GM21529 (cell line): Measurements from ENCODE around the gene MYOD1.
A peak's percentile ranks its signal among the peaks of the same experiment; 100 is the strongest.

Source experiments
- ATAC-seq: cut with Tn5 transposase; IDR thresholded peaks from one replicate; pipeline ENCODE4 v1.9.1; 2021; ENCODE audit not compliant: unreplicated experiment

Gene MYOD1

DNA sequence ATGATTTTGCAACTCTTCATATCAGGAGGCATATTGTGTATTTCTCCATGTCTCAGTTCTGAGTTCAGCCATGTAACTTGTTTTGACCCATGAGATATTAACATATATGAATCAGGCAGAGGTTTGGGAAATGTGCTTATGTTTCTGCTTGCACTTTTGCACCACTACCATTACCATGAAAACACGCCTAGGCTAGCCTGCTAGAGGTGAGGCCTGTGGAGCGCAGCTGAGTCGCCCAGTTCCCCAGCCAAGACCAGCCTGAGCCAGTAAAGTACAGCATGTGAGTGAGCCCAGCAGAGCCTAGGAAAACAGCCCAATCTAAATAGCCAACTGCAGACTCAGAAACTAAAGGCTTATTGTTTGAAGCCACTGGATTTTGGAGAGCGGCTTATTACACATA, 18.4 kb upstream of the MYOD1 start:
- no peak for ATAC-seq

DNA sequence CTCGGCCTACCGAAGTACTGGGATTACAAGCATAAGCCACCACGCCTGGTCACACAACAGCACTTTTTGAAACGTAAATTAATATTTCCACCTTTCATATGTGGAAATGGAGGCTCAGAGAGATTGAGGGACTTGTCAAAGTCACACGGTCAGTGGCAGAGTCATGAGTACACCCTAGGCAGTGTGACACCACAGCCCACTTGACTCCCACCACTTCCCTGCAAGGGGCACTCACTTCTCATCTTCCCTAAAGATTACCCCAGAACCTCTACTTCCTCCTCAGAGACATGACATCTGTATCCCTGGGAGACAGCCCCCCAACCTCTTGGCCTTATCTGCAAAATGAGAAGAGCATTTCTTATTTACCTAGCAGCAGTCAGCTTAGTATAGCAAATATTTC, 16.5 kb upstream of the MYOD1 start:
- ATAC-seq: no peak

DNA sequence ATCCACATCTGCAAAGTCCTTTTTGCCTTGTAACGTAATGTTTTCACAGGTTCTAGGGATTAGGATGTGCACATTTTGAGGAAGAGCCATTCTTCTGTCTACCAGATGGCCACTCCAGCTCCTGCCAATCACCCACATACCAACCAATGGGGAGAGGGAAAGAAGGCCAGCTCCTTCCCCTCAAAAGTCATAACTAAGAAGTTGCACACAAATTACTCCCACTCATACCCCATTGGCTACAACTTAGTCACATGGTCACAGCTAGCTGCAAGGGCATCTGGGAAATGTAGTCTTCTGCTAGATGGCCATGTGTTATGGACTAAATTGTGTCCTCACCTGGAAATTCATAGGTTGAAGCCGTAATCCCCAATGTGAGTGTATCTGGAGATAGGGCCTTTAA, 15.4 kb upstream of the MYOD1 start:
- peak; percentile 71 for ATAC-seq

DNA sequence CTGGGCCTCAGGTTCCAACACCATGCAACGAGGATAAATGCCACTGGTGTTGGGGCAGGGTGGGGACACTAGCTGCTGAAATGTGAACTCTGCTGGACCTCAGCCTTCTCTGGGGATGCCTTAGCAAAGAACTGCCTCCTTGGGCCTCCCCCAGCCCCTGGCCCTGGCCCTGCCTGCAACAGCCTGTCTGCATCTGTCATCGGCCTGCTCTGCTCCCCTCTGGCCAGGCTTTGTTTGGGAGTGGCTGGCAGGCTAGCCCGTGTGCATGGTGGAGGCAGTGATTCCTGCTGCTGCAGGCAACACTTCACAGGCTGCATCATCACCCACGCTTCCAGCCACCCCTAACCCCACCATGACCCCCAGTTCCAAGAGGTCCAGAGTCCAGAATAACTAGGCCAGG, 11.5 kb upstream of the MYOD1 start:
- ATAC-seq: no peak

DNA sequence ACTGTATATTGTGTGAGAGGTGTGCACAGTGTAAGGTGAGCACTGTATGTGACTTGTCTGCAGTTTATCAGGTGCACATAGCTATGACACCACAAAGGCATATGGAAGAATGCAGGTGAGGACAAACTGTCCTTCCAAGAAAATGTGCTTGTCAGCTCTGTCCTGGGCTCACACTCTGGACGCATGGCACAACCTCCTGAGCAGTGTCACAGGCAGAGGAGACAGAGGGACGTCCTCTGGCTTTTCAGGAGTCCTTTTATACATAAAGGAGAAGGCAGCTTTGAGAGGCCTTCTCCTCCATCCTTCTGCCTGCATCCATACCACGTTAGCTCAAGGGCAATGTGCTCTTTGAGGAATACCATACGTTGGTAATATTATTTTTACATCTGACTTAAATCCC, 7.5 kb upstream of the MYOD1 start:
- ATAC-seq: no peak

DNA sequence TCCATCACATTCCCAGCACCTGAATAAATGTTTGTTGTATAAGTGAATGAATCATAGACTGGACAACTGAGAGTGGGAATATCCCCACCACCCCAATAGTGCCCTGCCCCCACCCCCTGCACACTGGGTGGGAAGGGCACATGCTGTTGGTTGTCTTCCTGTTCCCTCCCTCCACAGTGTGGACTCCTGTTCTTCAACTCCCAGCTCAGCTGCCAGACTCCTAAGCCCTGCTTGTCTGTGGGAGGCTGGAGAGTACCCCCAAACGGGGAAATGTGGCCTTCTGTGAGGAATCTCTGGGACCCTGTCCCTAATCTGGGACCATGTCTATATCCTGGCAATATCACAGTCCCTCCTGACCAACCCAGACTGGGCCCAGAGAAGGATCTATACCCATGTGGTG, 5.5 kb upstream of the MYOD1 start:
- ATAC-seq: no peak

DNA sequence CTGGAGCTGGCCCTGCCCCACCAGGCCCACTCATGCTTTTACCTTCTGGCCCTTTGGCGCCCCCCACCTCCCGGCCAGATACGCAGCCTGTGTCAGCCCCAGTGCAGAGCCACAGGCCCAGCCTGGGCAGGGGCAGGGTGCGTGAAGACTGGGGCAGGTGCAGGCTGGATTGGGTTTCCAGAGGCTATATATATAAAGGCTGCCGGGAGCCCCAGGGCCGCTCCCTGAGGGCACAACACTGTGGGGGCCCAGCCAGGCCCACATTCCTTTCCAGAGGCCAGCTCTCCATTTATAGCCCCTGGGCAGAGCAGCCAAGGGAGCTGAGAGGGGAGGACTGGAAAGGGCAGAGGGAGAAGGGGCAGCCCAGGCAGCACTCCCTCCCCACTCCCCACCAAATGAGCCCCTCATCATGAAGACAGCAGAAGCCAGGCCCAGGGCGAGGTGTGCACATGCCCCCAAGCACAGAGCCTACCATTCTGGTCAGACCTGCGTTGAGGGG, 5.0 kb upstream of the MYOD1 start:
- no peak for ATAC-seq

DNA sequence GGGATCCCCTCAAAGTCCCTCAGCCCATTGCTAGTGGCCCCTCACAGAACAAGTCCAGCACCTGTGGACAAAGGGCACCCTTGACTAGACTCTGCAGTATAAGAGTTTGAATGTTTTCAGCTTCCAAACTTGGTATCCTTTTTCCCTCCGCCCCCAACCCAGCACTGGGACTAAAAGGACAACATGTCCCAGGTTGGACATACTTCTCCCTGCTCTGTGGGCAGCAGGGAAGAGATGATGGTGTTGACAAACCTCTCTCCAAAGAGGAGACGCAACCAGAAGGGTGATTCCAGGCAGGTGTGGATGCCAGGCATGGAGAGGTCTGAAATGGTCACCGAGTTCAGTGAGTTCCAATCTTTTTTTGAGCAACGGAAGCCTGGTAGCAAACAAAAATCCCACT, 4.5 kb upstream of the MYOD1 start:
- ATAC-seq: no peak

DNA sequence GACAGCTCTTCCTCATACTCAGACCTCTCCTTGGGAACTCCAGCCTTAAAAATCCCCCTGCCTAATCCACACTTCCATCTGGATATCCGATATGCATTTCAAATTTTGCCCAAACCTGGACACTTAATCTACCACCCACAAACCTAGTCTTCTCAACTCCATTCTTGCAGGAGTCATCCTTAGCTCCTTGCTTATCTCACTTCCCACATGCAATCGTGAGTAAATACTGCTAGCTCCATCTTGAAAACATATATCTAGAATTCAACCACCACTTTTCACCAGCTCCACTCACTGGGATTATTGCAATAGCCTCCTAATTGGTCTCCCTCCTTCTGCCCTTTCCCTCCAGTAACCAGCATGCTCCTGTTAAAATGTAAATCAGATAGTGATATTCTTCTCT, 2.6 kb upstream of the MYOD1 start:
- ATAC-seq: no peak

DNA sequence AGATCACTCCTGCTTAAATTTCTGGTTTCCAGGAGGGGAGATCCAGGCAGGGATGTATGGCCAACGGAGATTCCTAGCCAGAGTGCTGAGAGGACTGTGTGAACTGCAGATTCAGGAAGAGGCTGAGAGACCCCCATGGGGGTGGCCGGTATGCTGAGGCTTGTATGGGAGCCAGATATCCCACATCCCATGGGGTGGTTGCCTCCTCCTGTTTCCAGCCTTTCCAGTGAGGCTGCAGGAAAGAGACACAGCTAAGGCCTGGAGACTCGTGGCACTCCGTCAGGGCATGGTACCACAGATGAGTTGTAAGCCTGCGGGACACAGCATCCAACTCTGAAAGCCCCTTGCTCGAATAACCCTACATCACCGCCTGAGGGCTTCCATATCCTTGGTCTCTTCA, 1.4 kb upstream of the MYOD1 start:
- no peak for ATAC-seq

DNA sequence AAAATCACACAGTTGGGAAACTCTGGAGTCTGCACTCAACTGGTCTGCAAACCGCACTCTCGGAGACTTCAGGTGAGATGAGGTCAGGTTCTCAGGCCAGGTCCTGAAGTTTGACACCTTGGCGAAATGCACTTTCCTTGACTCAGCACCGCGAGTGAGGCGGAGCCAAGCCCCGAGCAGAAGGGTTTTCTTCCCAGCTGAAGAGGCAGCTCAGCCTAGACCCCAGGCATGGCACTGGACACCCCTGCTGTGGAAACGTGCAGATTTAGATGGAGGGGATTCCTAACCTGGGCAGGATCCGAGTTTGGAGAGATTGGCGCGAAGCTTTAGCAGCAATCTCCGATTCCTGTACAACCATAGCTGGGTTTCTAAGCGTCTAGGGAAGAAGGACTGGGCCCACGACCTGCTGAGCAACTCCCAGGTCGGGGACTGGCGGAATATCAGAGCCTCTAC, 835 bp upstream of the MYOD1 start:
- no peak for ATAC-seq

DNA sequence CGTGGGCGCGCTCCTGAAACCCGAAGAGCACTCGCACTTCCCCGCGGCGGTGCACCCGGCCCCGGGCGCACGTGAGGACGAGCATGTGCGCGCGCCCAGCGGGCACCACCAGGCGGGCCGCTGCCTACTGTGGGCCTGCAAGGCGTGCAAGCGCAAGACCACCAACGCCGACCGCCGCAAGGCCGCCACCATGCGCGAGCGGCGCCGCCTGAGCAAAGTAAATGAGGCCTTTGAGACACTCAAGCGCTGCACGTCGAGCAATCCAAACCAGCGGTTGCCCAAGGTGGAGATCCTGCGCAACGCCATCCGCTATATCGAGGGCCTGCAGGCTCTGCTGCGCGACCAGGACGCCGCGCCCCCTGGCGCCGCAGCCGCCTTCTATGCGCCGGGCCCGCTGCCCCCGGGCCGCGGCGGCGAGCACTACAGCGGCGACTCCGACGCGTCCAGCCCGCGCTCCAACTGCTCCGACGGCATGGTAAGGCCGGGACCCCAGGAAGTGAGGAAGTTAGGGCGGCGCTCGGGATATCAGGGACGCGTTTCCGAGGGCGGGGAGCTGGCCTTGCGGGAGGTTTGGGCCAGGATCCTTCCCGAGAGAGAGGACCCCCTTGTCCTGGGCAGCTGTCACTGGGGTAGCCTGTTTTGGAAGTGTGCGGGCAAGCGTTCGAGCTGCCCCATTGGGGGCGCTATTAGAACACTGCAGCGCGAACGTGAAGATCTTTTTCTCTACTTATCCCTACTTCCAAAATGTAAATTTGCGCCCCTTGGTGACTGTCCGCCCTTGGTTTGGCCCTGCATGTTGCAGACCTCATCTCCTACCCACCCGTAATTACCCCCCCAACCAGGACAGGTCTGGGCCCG, 796 bp downstream of the MYOD1 start:
- ATAC-seq: no peak

DNA sequence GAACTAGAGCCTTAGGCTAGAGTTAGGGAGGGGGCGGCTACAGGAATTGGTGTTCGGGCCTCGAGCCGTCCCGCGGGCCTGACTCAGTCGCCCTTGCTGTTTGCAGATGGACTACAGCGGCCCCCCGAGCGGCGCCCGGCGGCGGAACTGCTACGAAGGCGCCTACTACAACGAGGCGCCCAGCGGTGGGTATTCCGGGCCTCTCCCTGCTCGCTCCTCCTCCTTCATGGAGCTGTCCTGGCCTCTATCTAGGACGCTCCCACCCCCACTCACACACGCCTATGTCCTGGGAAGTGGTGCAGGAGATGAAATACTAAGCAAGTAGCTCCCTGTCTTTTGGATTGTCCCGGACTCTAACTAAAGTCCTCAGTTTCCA, 1.4 kb downstream of the MYOD1 start:
- ATAC-seq: no peak

DNA sequence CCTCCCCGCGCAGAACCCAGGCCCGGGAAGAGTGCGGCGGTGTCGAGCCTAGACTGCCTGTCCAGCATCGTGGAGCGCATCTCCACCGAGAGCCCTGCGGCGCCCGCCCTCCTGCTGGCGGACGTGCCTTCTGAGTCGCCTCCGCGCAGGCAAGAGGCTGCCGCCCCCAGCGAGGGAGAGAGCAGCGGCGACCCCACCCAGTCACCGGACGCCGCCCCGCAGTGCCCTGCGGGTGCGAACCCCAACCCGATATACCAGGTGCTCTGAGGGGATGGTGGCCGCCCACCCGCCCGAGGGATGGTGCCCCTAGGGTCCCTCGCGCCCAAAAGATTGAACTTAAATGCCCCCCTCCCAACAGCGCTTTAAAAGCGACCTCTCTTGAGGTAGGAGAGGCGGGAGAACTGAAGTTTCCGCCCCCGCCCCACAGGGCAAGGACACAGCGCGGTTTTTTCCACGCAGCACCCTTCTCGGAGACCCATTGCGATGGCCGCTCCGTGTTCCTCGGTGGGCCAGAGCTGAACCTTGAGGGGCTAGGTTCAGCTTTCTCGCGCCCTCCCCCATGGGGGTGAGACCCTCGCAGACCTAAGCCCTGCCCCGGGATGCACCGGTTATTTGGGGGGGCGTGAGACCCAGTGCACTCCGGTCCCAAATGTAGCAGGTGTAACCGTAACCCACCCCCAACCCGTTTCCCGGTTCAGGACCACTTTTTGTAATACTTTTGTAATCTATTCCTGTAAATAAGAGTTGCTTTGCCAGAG, 2.0 kb downstream of the MYOD1 start:
- ATAC-seq: no peak

DNA sequence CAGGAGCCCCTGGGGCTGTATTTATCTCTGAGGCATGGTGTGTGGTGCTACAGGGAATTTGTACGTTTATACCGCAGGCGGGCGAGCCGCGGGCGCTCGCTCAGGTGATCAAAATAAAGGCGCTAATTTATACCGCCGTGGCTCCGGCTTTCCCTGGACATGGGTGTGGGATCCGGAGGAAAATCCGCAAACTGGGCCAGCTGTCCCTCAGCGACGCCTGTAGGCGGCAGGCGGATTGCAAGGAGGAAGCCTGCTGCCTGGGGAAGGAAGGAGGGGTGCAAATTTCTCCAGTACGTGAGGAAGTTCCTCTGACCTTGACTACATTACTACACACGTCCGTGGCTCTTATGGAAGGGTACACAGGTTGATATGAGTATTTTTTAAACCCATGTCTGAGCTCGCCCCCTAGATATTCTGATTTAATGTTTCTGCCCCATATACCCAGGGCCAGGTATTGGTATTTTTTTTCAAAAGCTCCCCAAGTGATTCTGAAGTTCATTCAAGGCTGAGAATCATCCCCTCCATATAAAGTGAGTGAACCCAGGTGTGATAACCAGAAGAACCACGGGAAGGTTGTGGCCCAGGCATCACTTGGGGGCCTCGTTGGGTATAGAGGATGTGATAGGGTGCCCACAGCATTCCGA, 2.8 kb downstream of the MYOD1 start:
- ATAC-seq: no peak

DNA sequence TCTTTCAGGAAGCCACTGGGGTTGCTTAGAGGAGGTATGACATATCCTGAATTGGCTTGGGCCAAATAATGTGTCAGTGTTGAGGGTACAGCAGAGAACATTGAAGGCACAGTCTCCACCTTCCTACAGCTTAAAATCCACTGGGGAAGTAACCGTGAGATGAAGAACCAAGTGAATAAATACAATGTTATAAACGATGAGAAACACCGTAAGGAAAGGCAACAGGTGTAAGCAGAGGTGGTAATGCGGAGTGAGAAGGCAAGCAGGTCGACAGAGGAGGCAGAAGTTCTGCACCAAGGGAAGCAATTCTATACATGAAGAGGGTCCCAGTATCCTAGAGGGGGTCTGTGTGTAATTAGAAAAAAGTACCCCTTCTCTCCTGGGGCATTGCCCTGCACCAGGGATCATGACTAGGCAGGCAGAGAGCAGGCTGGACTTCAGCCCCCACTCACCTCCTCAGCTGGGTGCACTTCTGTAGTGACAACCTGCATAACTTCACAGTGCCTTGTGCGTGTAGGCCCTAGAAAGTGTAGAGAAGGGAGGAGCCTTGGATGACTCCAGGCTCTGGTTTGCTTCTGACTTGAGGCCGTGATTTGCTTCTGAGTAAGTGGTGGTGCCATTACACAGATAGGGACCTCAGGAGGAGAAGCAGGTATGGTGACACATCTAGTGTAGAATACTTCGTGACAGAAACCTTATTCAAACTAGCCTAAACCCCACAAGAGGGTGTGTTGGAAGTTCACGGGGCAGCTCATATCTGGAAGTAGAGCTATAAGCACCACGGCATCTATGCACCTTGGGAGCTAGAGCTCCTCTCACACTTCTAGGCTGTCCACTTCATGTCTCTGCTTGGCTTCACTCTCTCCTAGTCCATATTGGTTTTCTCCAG, 4.9 kb downstream of the MYOD1 start:
- ATAC-seq: no peak

DNA sequence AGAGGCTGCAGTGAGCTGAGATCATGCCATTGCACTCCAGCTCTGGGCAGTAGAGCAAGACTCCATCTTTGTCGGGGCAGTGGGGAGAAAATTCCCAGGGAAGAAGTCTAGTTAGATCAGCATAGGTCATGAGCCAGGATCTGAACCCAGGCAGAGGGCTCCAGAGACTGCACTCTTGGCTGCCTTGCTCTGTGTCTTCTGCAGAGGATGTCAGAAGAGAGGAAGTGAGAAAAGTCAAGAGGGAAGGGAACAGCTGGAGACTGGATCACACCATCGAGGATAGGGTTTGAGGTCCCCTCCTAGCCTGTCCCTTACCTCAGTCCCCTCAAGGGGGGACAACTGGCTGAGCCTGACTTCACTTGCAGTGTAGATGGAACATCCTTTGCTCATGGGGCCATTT, 5.8 kb downstream of the MYOD1 start:
- no peak for ATAC-seq

DNA sequence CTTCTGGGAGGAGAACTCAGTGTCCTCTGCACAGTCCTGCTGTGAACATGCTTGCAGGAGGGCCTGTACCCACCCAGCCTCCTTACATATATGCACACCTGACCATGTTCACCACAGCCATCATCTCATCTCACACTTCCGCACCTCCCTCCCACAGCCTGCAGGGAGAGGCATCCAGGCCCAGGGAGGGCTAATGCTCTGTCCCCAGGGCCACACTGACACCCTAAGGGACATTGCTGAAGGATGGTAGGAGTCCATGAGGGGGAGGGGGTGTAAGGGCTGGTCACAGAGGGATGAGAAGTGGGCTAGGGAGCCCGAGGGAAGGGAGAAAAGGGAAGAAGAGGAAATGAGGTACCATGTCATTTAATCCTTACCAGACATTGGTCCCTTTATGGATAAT, 10.8 kb downstream of the MYOD1 start:
- ATAC-seq: no peak

DNA sequence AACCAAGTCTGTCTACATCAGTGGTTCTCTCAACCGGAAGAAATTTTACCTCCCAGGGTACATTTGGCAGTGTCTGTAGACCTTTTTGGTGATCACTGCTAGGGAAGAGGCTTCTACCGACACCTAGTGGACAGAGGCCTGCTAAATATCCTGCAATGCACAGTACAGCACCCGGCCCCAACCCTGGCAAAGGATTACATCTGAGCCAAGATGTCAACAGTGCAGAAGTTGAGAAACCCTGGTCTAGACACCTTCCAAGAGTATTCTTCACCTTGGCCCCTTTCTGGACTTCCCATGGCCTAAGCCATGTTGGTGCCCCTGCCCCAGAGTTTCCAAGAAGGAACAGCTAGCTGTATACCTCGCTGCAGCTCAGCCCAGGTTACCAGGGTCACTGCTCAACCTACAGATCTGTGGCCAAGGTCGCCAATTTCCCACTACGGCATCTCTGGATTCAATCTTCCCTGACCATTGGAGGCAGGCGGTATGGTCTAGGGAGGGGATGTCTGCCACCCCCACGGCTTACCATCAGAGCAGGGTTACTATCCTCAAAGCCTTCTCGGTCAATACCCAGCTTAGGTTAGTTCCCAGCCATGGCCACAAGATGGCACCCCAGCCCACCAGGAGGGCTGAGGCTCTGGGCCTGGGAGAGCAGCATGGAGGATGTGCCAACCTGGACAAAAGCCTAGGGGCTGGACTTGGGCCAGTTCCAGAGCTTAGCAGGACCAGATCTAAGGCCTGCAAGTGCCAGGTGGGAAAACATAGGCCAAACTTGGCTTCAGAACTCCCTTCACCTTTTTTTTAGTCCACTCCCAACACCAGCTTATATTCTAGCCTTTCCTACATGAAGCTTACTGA, 11.5 kb downstream of the MYOD1 start:
- peak; percentile 74 for ATAC-seq

DNA sequence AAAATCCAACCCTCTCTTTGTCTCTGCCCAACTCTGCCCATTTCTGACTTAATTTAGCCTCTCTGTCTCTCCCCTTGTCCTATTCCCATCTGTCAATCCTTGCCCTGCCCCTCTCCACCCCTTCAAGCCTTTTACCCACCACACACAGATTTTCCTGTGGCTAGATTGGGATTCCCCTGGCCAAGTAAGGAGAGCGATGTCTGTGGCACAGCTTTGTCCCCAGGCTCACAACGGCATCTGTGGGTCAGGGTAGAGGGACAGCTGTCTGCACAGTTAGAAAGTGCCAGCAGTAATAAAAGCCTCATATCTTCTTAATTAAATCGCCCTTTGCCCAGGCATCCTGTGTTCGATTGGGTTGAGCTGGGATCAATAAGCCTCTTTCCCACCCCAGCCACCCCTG, 13.9 kb downstream of the MYOD1 start:
- ATAC-seq: no peak
